Neural cell (in vitro differentiated cells): ENCODE data around the gene CYP19A1.

Experiments used
- CTCF ChIP-seq: fragments of 450-650 bp; IDR thresholded peaks from 2 replicates; pipeline ENCODE4 v1.5.1; 2014; ENCODE audit warnings: antibody characterized with exemption, mild to moderate bottlenecking, moderate library complexity; ENCODE audit not compliant: poor library complexity, severe bottlenecking
- EP300 ChIP-seq: fragments of 450-650 bp; conservative IDR thresholded peaks from 2 replicates; pipeline ENCODE4 v1.6.1; 2014; ENCODE audit warnings: antibody characterized with exemption, mild to moderate bottlenecking, moderate library complexity; ENCODE audit not compliant: poor library complexity, severe bottlenecking
- MXI1 ChIP-seq: fragments of 450-650 bp; conservative IDR thresholded peaks from 2 replicates; pipeline ENCODE4 v1.6.1; 2014; ENCODE audit warnings: antibody characterized with exemption, mild to moderate bottlenecking; ENCODE audit not compliant: poor library complexity, severe bottlenecking
- RAD21 ChIP-seq: fragments of 450-650 bp; conservative IDR thresholded peaks from 2 replicates; pipeline ENCODE4 v1.6.1; 2014; ENCODE audit warnings: antibody characterized with exemption, mild to moderate bottlenecking, moderate library complexity

- TF ChIP-seq CTCF (no peak), EP300 (no peak), MXI1 (no peak), RAD21 (no peak)
Observed at GRCh38 chr15:51212909-51213308, 125.5 kb downstream of the CYP19A1 start.
